ENCODE results near the gene KIF26A. TPM values are rescaled to one million over a fixed set of nuclear protein-coding genes. Genes with fewer than 3 reads are reported as not detected.

KIF26A gene
- polyA plus RNA-seq, 1 of the 3 experiments (the other 2 are of a cell fraction) = 1.7 TPM

- CTCF ChIA-PET = interaction anchor here (1.3 to 4.5 kb wide), 3 partner anchors 12 to 33 kb away, joined by 3 to 16 read pairs (median 13); no protein-coding TSS in a partner anchor
These were observed 27.7 kb upstream of the KIF26A start for GRCh38 chr14:104110491-104111209.

GRCh38 chr14:104111301-104112112, 26.9 kb upstream of the KIF26A start:
- WGBS (ENCODE audit: low lambda C conversion rate) = 73% methylated on average over 9 of the region's 21 CpGs
- Histone ChIP-seq H3F3A (replicated peaks; ENCODE audit: insufficient read depth) (no peaks in the 10 kb centered on the region), H3K9ac (no peak overlapping the region), H3K27ac (ENCODE audit: low read depth in 2 of 2, low read length in 1 of 2) (no peak overlapping the region), H3K36me3 (replicated peaks in 1 of 2; ENCODE audit: control insufficient read depth in 1 of 2, insufficient read depth in 2 of 2, low read length in 1 of 2) (no peaks in the 10 kb centered on the region), H3K4me2 (no peak overlapping the region), H3K27me3 (ENCODE audit: insufficient read depth) (no peaks in the 10 kb centered on the region), H3K4me3 (ENCODE audit: low read depth in 2 of 2, low read length in 1 of 2) (no peak overlapping the region), H4K20me1 (ENCODE audit: insufficient read depth) (no peaks in the 10 kb centered on the region), H3K79me2 (ENCODE audit: insufficient read depth) (no peaks in the 10 kb centered on the region), H3K9me3 (no peaks in the 10 kb centered on the region), H3K9me2 (no peaks in the 10 kb centered on the region), H2AFZ (ENCODE audit: low read depth) (no peak overlapping the region), H3K4me1 (ENCODE audit: control insufficient read depth in 1 of 2, insufficient read depth in 2 of 2, low read depth in 1 of 2, low read length in 1 of 2) (peaks cover 0 to 13% of the 10 kb centered on the region in 2 experiments; a peak in 1 of 4 replicates)
- POLR2A ChIA-PET = no interaction called here
- no peak for DNase-seq
- CTCF ChIA-PET = interaction anchor here (1.0 to 4.5 kb wide), 6 partner anchors 13 to 540 kb away, joined by 3 to 16 read pairs (median 6); no protein-coding TSS in a partner anchor
- no peak for TF ChIP-seq EP300 (IDR thresholded peaks at IDR 0.05; ENCODE audit: borderline replicate concordance in 1 of 2, low read depth in 1 of 2, low read length in 1 of 2)
- no peak for TF ChIP-seq CHD2 (IDR thresholded peaks at IDR 0.05; ENCODE audit: low read length, partially characterized antibody)
- no peak for TF ChIP-seq RAD21 (IDR thresholded peaks at IDR 0.05; ENCODE audit: low read length)
- no peak for TF ChIP-seq JUND (IDR thresholded peaks at IDR 0.05)
- no peak for TF ChIP-seq ELF1 (IDR thresholded peaks at IDR 0.05)
- TF ChIP-seq TCF12 (IDR thresholded peaks at IDR 0.05) = no peak
- TF ChIP-seq FOXJ3 (CRISPR knock-in tag; IDR thresholded peaks at IDR 0.05) = no peak
- no peak for TF ChIP-seq NFIC (IDR thresholded peaks at IDR 0.05; ENCODE audit: borderline replicate concordance)
- TF ChIP-seq RFX5 (IDR thresholded peaks at IDR 0.05; ENCODE audit: low read length) = no peak
- TF ChIP-seq USF1 (IDR thresholded peaks at IDR 0.05; ENCODE audit: borderline replicate concordance, low read depth) = no peak
- no peak for TF ChIP-seq RXRA (IDR thresholded peaks at IDR 0.05; ENCODE audit: borderline replicate concordance, low read depth)
- no peak for TF ChIP-seq FOXM1 (IDR thresholded peaks at IDR 0.05; ENCODE audit: low read depth)
- TF ChIP-seq USF2 (IDR thresholded peaks at IDR 0.05; ENCODE audit: borderline replicate concordance, low read depth, low read length) = no peak

More at GRCh38 chr14:104110491-104111209, 27.7 kb upstream of the KIF26A start:
- DNase-seq = peak; percentile 87
- no peak overlapping the region for H2AFZ ChIP-seq (ENCODE audit: low read depth)
- no peaks in the 10 kb centered on the region for H3K27me3 ChIP-seq (ENCODE audit: insufficient read depth)
- no peaks in the 10 kb centered on the region for H3K36me3 ChIP-seq (replicated peaks in 1 of 2; ENCODE audit: control insufficient read depth in 1 of 2, insufficient read depth in 2 of 2, low read length in 1 of 2)
- no peaks in the 10 kb centered on the region for H3K79me2 ChIP-seq (ENCODE audit: insufficient read depth)
- H3K9me2 ChIP-seq = no peaks in the 10 kb centered on the region
- H3K4me3 ChIP-seq (ENCODE audit: low read depth in 2 of 2, low read length in 1 of 2) = no peak overlapping the region
- WGBS (ENCODE audit: low lambda C conversion rate) = 70% methylated on average over 11 of the region's 18 CpGs
- POLR2A ChIA-PET = no interaction called here
- H3K4me1 ChIP-seq (ENCODE audit: control insufficient read depth in 1 of 2, insufficient read depth in 2 of 2, low read depth in 1 of 2, low read length in 1 of 2) = peaks cover 0 to 13% of the 10 kb centered on the region in 2 experiments; a peak in 1 of 4 replicates
- H3K4me2 ChIP-seq = no peak overlapping the region
- no peaks in the 10 kb centered on the region for H3K9me3 ChIP-seq
- TF ChIP-seq GATA2 (CRISPR knock-in tag; IDR thresholded peaks at IDR 0.05) = peak; percentile 90
- no peak for TF ChIP-seq EP300 (IDR thresholded peaks at IDR 0.05; ENCODE audit: borderline replicate concordance in 1 of 2, low read depth in 1 of 2, low read length in 1 of 2)
- H3F3A ChIP-seq (replicated peaks; ENCODE audit: insufficient read depth) = no peaks in the 10 kb centered on the region
- H3K9ac ChIP-seq = no peak overlapping the region
- no peaks in the 10 kb centered on the region for H4K20me1 ChIP-seq (ENCODE audit: insufficient read depth)
- no peak overlapping the region for H3K27ac ChIP-seq (ENCODE audit: low read depth in 2 of 2, low read length in 1 of 2)

Measured in SK-N-SH (cell line).